HG03135 (cell line): ENCODE data around the gene NTMT1.
"Not testable (repeated sequence)": the region's sequence is repeated elsewhere in the genome, so short reads cannot be mapped to it uniquely, and the experiment has no call there.

Source experiments
- ATAC-seq: cut with Tn5 transposase; IDR thresholded peaks from one replicate; pipeline ENCODE4 v1.9.1; 2021; ENCODE audit warnings: mild to moderate bottlenecking, moderate library complexity; ENCODE audit not compliant: unreplicated experiment

The NTMT1 gene

GRCh38 chr9:129626079-129626624 is at the start of gene NTMT1:
Gene NTMT1, plus strand, starts transcription at chr9:129626163. Its CDS starts 6,541 bp downstream, at chr9:129632704.
- peak; percentile 66 for ATAC-seq

GRCh38 chr9:129576546-129577543 is 49.1 kb upstream of the NTMT1 start:
- ATAC-seq: no peak

GRCh38 chr9:129579294-129579693 is 46.7 kb upstream of the NTMT1 start:
- ATAC-seq: no peak

- no peak for ATAC-seq
These were observed 45.6 kb upstream of the NTMT1 start for GRCh38 chr9:129580211-129580915.

GRCh38 chr9:129581505-129582189 is 44.3 kb upstream of the NTMT1 start:
- ATAC-seq: no peak

GRCh38 chr9:129582855-129583254 is 43.1 kb upstream of the NTMT1 start:
- ATAC-seq: no peak

- ATAC-seq: no peak
These were observed 42.5 kb upstream of the NTMT1 start for GRCh38 chr9:129583308-129584038.

GRCh38 chr9:129584136-129584535 is 41.8 kb upstream of the NTMT1 start:
- ATAC-seq: peak; percentile 47

- no peak for ATAC-seq
These were observed 40.6 kb upstream of the NTMT1 start for GRCh38 chr9:129585352-129585751.

GRCh38 chr9:129586245-129586644 is 39.7 kb upstream of the NTMT1 start:
- ATAC-seq: no peak

- no peak for ATAC-seq
These were observed 39.3 kb upstream of the NTMT1 start for GRCh38 chr9:129586685-129587084.

- no peak for ATAC-seq
These were observed 38.3 kb upstream of the NTMT1 start for GRCh38 chr9:129587487-129588262.

- no peak for ATAC-seq
These were observed 35.5 kb upstream of the NTMT1 start for GRCh38 chr9:129590466-129590865.

- ATAC-seq: no peak
These were observed 34.0 kb upstream of the NTMT1 start for GRCh38 chr9:129591916-129592315.

- ATAC-seq: not testable (repeated sequence)
These were observed 33.2 kb upstream of the NTMT1 start for GRCh38 chr9:129592790-129593189.

- ATAC-seq: no peak
These were observed 31.3 kb upstream of the NTMT1 start for GRCh38 chr9:129594632-129595031.

- ATAC-seq: no peak
These were observed 30.6 kb upstream of the NTMT1 start for GRCh38 chr9:129595311-129595741.

GRCh38 chr9:129595903-129596540 is 29.9 kb upstream of the NTMT1 start:
- no peak for ATAC-seq
